CD4-positive, CD25-positive, alpha-beta regulatory T cell (primary cell): Measurements from ENCODE around the gene MARCHF6. TPM values are rescaled to one million over a fixed set of nuclear protein-coding genes. Genes with fewer than 3 reads are reported as not detected.
"Not testable (repeated sequence)": the region's sequence is repeated elsewhere in the genome, so short reads cannot be mapped to it uniquely, and the experiment has no call there.

Experiments
- ATAC-seq, 2 donors: fragments of 150-1000 bp; cut with Tn5 transposase; one replicate each; pipeline ENCODE4 v1.10.0; 2021; ENCODE audit warnings: low read depth in 2 of 2, moderate number of reproducible peaks in 2 of 2, moderate library complexity in 1 of 2
- DNase-seq, 3 donors: peaks; one replicate each; pipeline versions ENCODE4 v3.0.0 to v3.0.0-alpha.2; 2012 to 2022; ENCODE audit warnings: mixed read lengths in 1 of 3
- H3K27ac ChIP-seq: one replicate; pipeline ENCODE4 v1.7.0; 2013; ENCODE audit warnings: mild to moderate bottlenecking, low read length; ENCODE audit not compliant: insufficient read depth, poor library complexity, severe bottlenecking
- H3K27me3 ChIP-seq: one replicate; pipeline ENCODE4 v1.7.0; 2013; ENCODE audit warnings: low read length; ENCODE audit not compliant: control insufficient read depth, insufficient read depth
- H3K36me3 ChIP-seq: one replicate; pipeline ENCODE4 v1.7.0; 2013; ENCODE audit warnings: mild to moderate bottlenecking, low read length, moderate library complexity; ENCODE audit not compliant: control insufficient read depth, insufficient read depth
- H3K4me1 ChIP-seq: 2 replicates; pipeline ENCODE4 v1.7.0; 2013; ENCODE audit warnings: mild to moderate bottlenecking, low read length; ENCODE audit not compliant: insufficient read depth, control insufficient read depth, poor library complexity, severe bottlenecking
- H3K4me3 ChIP-seq: one replicate; pipeline ENCODE4 v1.7.0; 2013; ENCODE audit warnings: low read depth, mild to moderate bottlenecking, low read length, moderate library complexity
- H3K9me3 ChIP-seq, 2 experiments: 1 replicate in 1 of 2; 2 replicates in 1 of 2; pipeline ENCODE4 v1.7.0; 2013; ENCODE audit warnings: low read length in 2 of 2, mild to moderate bottlenecking in 1 of 2, moderate library complexity in 1 of 2; ENCODE audit not compliant: control insufficient read depth in 2 of 2
- H3K27ac Mint-ChIP-seq, 3 donors: one replicate each; pipeline ENCODE4 v1.8.0; 2020 to 2022; ENCODE audit warnings: mild to moderate bottlenecking in 3 of 3, mixed read lengths in 3 of 3, moderate library complexity in 2 of 3
- H3K27me3 Mint-ChIP-seq: one replicate; pipeline ENCODE4 v1.8.0; 2022; ENCODE audit warnings: mild to moderate bottlenecking, mixed read lengths
- H3K36me3 Mint-ChIP-seq: one replicate; pipeline ENCODE4 v1.8.0; 2020; ENCODE audit warnings: mixed read lengths
- H3K4me1 Mint-ChIP-seq, 4 donors: one replicate each; pipeline ENCODE4 v1.8.0; 2020 to 2022; ENCODE audit warnings: mixed read lengths in 4 of 4, mild to moderate bottlenecking in 1 of 4
- H3K4me3 Mint-ChIP-seq, 4 donors: one replicate each; pipeline ENCODE4 v1.8.0; 2020 to 2022; ENCODE audit warnings: mild to moderate bottlenecking in 4 of 4, mixed read lengths in 4 of 4, moderate library complexity in 3 of 4
- H3K9me3 Mint-ChIP-seq, 7 donors: one replicate each; pipeline ENCODE4 v1.8.0; 2020 to 2022; ENCODE audit warnings: mixed read lengths in 7 of 7, mild to moderate bottlenecking in 3 of 7, moderate library complexity in 2 of 7
- polyA plus RNA-seq, 4 donors: library from polyadenylated mRNA; unstranded; fragments of 300-500 nt; fragmentation: Illumina TruSeq; gene quantifications; one replicate each; pipeline ENCODE4 v1.2.3, GENCODE V29; 2021
- total RNA-seq: library from RNA; stranded (reverse); gene quantifications from one replicate; pipeline ENCODE4 v1.2.3, GENCODE V29; 2022

The MARCHF6 gene
- total and polyA plus RNA-seq, 5 donors from 2014 or later = 34.9 to 188 (median 53.8) TPM

- no peaks in the 10 kb centered on the region for H3K9me3 ChIP-seq
- peaks cover 0 to 7% (median 3%) of the 10 kb centered on the region in 4 donors for H3K4me1 Mint-ChIP-seq
- H3K36me3 ChIP-seq = no peaks in the 10 kb centered on the region
- peaks cover 7% of the 10 kb centered on the region for H3K4me1 ChIP-seq
- H3K27me3 ChIP-seq = peaks cover 6% of the 10 kb centered on the region
- peaks cover 57% of the 10 kb centered on the region for H3K27me3 Mint-ChIP-seq
- no peak overlapping the region for H3K4me3 ChIP-seq
- ATAC-seq (no peak), DNase-seq (no peak)
- H3K4me3 Mint-ChIP-seq = peak overlapping the region in 1 of 4 donors; percentile 56
- peaks cover 0 to 4% (median 0%) of the 10 kb centered on the region in 7 donors for H3K9me3 Mint-ChIP-seq
- no peak overlapping the region for H3K27ac ChIP-seq
- H3K36me3 Mint-ChIP-seq = peaks cover 3% of the 10 kb centered on the region
- no peak overlapping the region for H3K27ac Mint-ChIP-seq
Measured at GRCh38 chr5:10308844-10309243, 44.7 kb upstream of the MARCHF6 start.

GRCh38 chr5:10310066-10310779 is 43.3 kb upstream of the MARCHF6 start:
- Histone ChIP-seq H3K4me3 (no peak overlapping the region), H3K36me3 (no peaks in the 10 kb centered on the region), H3K27me3 (peaks cover 6% of the 10 kb centered on the region), H3K4me1 (peaks cover 7% of the 10 kb centered on the region), H3K27ac (no peak overlapping the region), H3K9me3 (no peaks in the 10 kb centered on the region)
- Mint-ChIP-seq H3K36me3 (peaks cover 3% of the 10 kb centered on the region), H3K27ac (no peak overlapping the region), H3K4me3 (no peak overlapping the region), H3K9me3 (peaks cover 0 to 4% (median 0%) of the 10 kb centered on the region in 7 donors), H3K27me3 (peaks cover 53% of the 10 kb centered on the region), H3K4me1 (peaks cover 0 to 7% (median 3%) of the 10 kb centered on the region in 4 donors)
- no peak for DNase-seq
- ATAC-seq = no peak

- not testable (repeated sequence) for H3K27ac ChIP-seq, H3K27ac Mint-ChIP-seq, H3K36me3 Mint-ChIP-seq, H3K36me3 ChIP-seq, H3K4me3 ChIP-seq, H3K9me3 ChIP-seq, ATAC-seq, H3K4me1 ChIP-seq, H3K4me3 Mint-ChIP-seq, H3K4me1 Mint-ChIP-seq, H3K27me3 ChIP-seq, H3K9me3 Mint-ChIP-seq
- H3K27me3 Mint-ChIP-seq = peaks cover 50% of the 10 kb centered on the region
- peak in 1 of 3 donors; percentile 31 for DNase-seq
Measured at GRCh38 chr5:10310835-10311570, 42.5 kb upstream of the MARCHF6 start.

- Histone ChIP-seq H3K27ac (no peak overlapping the region), H3K9me3 (no peaks in the 10 kb centered on the region), H3K4me1 (peaks cover 7% of the 10 kb centered on the region), H3K4me3 (no peak overlapping the region), H3K36me3 (no peaks in the 10 kb centered on the region), H3K27me3 (peaks cover 3% of the 10 kb centered on the region)
- H3K36me3 Mint-ChIP-seq = peaks cover 3% of the 10 kb centered on the region
- DNase-seq (no peak), ATAC-seq (no peak)
- H3K27ac Mint-ChIP-seq = no peak overlapping the region
- H3K27me3 Mint-ChIP-seq = peaks cover 45% of the 10 kb centered on the region
- H3K4me1 Mint-ChIP-seq = peaks cover 0 to 7% (median 5%) of the 10 kb centered on the region in 4 donors
- H3K9me3 Mint-ChIP-seq = peaks cover 0 to 1% (median 0%) of the 10 kb centered on the region in 7 donors
- H3K4me3 Mint-ChIP-seq = no peak overlapping the region
Measured at GRCh38 chr5:10311595-10312425, 41.7 kb upstream of the MARCHF6 start.

GRCh38 chr5:10315201-10315600 is 38.3 kb upstream of the MARCHF6 start:
- Histone ChIP-seq H3K4me1 (no peaks in the 10 kb centered on the region), H3K27ac (no peak overlapping the region), H3K36me3 (no peaks in the 10 kb centered on the region), H3K27me3 (no peaks in the 10 kb centered on the region), H3K4me3 (no peak overlapping the region), H3K9me3 (no peaks in the 10 kb centered on the region)
- no peak for DNase-seq
- H3K4me3 Mint-ChIP-seq = no peak overlapping the region
- peaks cover 0 to 4% (median 0%) of the 10 kb centered on the region in 4 donors for H3K4me1 Mint-ChIP-seq
- ATAC-seq = no peak
- H3K27ac Mint-ChIP-seq = no peak overlapping the region
- H3K9me3 Mint-ChIP-seq = no peaks in the 10 kb centered on the region
- H3K27me3 Mint-ChIP-seq = peaks cover 21% of the 10 kb centered on the region
- peaks cover 3% of the 10 kb centered on the region for H3K36me3 Mint-ChIP-seq

GRCh38 chr5:10315824-10316509 is 37.5 kb upstream of the MARCHF6 start:
- H3K4me3 Mint-ChIP-seq = no peak overlapping the region
- H3K27ac Mint-ChIP-seq = no peak overlapping the region
- Histone ChIP-seq H3K36me3 (no peaks in the 10 kb centered on the region), H3K9me3 (no peaks in the 10 kb centered on the region), H3K27me3 (no peaks in the 10 kb centered on the region), H3K4me1 (no peaks in the 10 kb centered on the region), H3K27ac (no peak overlapping the region), H3K4me3 (no peak overlapping the region)
- peaks cover 0 to 4% (median 0%) of the 10 kb centered on the region in 4 donors for H3K4me1 Mint-ChIP-seq
- peaks cover 24% of the 10 kb centered on the region for H3K27me3 Mint-ChIP-seq
- no peak for DNase-seq
- ATAC-seq = no peak
- H3K9me3 Mint-ChIP-seq = no peaks in the 10 kb centered on the region
- H3K36me3 Mint-ChIP-seq = peaks cover 1% of the 10 kb centered on the region
